Measurements from ENCODE around the gene HCAR2.
"Not testable (repeated sequence)": the region's sequence is repeated elsewhere in the genome, so short reads cannot be mapped to it uniquely, and the experiment has no call there.

The HCAR2 gene

DNA sequence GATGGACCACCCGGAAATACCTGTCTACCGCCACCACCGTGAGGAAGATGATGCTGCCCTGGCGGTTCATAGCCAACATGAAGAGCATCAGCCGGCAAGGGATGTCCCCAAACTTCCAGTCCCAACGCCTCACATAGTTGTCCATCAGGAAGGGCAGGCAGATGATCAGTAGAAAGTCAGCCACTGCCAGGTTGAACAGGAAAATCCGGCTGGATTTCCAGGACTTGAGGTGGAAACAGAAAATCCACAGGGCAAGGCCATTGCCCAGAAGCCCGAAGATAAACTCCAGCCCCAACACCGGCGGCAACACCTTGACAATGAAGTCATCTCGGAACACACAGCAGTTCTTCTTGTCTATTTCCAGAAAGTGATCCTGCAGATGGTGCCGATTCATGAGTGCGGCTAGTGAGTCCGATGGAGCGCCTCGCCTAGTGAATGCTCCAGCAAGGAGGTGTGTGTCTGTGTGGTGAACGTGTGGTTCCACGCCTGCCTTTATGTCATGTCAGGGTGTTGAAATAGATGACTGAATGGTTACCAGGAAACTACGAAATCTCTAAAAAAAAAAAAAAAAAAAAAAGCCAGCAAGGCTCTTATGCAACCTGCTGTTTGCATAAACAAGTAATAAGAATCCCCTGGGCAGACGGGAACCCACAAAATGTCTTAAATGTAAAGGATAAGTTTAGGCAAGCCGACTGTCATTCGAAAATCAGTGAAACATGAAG is at the start of gene HCAR2:
HCAR2 (minus strand) TSS at position 468 of the 722 bp plus-strand sequence; CDS start at position 394, 74 bp downstream.
- not testable (repeated sequence) for DNase-seq

DNA sequence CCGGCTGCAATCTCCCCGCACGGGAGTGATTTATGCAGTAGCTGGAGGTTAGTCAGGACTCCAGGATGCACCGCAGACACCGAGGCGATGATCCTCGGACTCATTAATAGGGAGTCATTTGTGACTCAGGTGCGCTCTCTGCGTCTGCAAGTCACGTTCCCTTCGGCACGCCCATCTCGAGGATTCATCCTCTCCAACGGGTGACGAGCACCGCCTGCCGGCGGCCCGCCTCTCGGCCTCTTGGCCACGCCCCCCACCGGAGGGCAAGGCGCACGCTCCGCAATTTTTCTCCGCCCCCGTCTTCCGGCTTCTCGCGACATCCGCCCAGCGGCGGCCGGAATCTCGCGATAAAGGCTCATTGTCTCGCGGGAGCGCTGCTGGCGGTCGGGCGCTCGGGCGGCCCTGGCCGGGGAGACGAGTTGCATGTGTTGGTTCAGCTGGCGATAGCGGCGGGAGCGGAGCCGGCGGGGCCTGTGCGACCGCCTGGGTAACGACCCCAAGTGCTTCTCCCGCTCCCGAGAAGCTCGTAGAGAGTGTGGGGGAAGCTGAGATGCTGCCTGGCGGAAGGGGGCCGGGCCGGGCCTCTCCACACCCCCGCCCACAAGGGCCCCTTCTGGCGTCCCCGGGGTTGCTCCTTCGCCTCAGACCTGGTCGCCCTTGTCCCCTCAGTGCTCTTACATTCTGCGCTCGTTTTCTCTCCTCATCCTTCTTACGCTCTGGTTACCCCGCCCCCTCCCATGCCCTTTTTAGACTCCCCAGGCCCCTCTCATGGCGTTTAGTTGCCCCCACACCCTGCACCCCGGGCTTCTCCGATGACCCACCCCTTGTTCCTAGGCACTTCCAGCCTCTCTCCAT is 49.5 kb upstream of the HCAR2 start, which contains the start of gene DENR:
DENR (plus strand) TSS at position 361 of the 855 bp plus-strand sequence. CDS start 878 bp downstream, outside the sequence.
- peak; percentile 98 for DNase-seq

DNA sequence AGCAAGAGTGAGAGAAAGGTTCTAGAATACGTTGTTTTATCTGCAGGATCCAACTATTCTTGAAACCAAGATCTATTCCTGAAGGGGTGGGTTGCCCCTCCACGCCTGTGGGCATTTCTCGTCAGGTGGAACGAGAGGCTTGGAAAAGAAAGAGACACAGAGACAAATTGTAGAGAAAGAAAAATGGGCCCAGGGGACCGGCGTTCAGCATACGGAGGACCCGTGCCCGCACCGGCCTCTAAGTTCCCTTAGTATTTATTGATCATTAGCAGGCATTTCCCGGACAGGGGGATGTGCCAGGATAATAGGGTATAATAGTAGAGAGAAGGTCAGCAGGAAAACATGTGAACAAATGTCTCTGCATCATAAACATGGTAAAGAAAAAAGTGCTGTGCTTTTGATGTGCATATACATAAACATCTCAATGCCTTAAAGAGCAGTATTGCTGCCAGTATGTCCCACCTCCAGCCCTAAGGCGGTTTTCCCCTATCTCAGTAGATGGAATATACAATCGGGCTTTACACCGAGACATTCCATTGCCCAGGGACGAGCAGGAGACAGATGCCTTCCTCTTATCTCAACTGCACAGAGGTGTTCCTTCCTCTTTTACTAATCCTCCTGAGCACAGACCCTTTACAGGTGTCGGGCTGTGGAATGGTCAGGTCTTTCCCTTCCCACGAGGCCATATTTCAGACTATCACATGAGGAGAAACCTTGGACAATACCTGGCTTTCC is 47.8 kb upstream of the HCAR2 start:
- not testable (repeated sequence) for DNase-seq

DNA sequence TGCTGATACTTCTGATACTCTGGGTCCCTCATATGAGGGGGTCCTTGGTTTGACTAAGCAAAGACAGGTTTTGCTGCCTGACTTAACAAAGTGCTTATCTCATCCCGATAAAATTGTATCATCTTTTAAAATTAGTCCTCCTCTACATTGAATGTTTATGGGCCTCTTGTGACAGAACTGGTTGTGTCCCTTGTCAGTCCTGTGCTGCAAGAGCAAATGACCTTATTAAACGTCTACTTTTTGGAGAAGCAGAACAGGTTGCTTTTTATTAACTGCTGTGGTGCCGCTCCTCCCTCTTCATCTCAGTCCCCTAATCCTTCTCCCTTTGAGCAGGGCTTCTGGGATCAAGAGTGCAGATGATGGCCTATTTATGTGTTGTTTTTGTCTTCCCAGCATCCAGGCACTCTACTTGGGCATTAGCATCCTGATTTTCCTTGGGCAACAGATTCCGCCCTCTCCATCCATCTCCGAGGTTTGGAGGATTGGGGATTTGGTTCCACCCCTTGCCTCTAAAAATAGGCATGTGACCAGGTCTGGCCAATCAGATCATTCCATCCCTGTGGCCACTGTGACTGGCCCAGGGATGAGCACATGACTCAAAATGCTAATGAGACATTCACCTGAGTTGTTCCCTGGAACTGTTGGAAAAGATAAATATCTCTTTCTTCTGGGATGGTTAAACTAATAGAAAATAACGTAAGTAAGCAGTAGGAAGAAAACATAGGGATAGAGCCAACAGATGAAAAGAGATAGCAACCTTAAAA is 46.6 kb upstream of the HCAR2 start:
- no peak for DNase-seq

GRCh38 chr12:122747224-122748135 is 44.3 kb upstream of the HCAR2 start:
- DNase-seq, result no peak

GRCh38 chr12:122743895-122744525 is 40.9 kb upstream of the HCAR2 start:
- DNase-seq, result no peak

- DNase-seq, result no peak
Measured at GRCh38 chr12:122740351-122740750, 37.2 kb upstream of the HCAR2 start.

GRCh38 chr12:122738571-122738970 is 35.4 kb upstream of the HCAR2 start:
- no peak for DNase-seq

DNA sequence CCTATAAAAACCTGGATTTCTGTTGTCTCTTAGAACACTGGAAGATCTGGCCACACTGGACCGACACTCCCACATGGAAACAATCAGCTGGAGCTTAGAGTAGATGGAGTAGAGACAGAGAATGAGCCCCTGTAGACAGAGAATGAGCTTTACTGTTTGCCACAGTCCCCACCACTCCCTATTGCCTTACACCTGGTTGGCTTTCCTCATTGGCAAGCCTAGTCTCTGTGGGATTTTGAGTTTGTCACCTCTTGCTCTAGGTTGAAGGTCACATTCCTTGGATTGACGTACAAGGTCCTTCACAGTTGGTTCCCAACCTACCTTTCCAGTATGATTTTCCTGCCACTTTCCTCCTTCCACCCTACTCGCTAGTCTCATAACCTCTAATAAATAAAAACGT is 29.5 kb upstream of the HCAR2 start:
- no peak for DNase-seq

DNA sequence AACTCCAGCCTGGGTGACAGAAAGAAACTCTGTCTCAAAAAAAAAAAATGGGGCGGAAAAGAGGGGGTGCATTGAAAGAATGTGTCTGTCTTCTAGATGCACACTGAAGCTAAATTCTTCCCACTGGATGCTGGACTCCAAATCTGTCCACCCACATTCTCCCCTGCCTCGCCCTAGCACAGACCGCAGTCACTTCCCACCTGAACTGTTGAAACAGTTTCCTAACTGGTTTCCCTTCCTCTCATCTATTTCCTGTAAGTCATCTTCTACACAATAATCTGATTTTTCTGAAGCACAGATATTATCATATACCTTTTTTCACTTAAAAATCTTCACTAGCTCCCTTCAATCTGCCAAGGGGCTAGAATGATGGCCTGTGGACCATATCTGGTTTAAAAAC is 29.0 kb upstream of the HCAR2 start:
- DNase-seq, result no peak

- peak; percentile 70 for DNase-seq
Measured at GRCh38 chr12:122730215-122731014, 27.3 kb upstream of the HCAR2 start, which contains the start of gene HCAR1. TSS of gene HCAR1 (minus strand) at chr12:122730844. CDS start at chr12:122730339, 505 bp downstream.

DNA sequence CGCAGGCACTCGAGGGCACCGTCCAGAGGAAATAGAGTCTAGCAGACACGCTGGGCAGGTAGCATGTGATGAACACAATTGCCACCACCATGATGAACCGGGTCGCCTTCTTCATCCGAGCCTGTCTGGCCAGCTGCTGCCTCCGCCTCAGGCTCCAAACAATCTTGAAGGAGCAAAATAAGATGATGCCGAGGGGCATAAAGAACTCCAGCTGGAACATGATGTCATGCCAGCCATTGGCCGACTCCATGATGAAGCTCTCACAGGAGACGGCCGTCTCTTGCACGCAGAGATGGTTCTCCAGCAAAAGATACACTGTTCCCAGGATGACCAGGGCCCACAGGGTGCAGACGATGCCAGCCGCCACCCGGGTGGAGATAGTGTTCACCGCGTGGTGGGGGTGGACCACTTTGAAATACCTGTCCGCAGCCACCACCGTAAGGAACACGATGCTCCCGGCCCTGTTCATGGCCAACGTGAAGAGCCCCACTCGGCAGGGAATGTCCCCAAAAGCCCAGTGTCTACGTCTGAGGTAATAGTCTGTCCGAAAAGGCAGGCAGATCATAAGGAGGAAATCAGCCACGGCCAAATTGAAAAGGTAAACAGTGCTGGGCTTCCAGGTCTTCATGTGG is 26.5 kb upstream of the HCAR2 start:
- no peak for DNase-seq

DNA sequence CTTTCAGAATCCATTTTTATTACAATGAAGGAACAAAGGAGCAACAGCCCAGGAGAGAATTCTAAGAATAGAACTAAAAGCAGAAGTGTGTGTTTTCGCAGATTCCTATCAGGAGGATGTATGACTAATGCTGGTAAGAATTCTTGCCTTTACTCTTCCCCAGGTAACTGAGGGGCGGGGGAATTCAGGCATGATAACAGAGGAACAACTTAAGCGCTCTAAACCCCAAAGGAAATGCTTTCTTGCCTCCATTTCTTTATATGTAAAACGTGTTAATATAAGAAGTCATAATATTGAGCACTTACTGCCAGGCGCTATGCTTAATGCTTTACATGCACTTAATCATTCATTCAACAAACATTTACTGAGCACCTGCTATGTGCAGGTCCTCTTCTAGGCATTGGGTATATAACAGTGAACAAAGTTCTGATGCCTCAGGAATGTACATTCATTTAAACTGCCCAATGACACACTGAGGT is 23.0 kb upstream of the HCAR2 start:
- DNase-seq, result no peak

GRCh38 chr12:122725452-122726079 is 22.4 kb upstream of the HCAR2 start:
- no peak for DNase-seq

DNA sequence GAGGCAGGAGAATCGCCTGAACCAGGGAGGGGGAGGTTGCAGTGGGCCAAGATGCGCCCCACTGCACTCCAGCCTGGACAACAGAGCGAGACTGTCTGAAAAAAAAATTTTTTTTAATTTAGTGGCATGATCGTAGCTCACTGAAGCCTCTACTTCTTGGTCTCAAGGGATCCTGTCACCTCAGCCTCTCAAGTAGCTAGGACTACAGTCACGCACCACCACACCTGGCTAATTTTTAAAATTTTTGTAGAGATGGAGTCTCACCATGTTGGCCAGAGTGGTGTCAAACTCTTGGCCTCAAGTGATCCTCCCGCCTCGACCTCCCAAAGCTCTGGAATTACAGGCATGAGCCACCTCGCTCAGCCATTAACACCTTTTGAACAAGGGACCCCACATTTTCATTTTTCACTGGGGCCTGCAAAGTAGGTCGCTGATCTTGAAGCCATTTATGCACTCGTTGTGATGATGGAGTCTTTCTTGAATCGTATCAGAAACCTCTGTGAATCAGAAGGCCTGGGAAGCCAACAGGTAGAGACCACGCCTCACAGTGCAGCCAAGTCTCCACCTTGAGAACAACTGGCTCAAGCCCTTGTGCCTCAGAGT is 21.6 kb upstream of the HCAR2 start:
- no peak for DNase-seq

DNA sequence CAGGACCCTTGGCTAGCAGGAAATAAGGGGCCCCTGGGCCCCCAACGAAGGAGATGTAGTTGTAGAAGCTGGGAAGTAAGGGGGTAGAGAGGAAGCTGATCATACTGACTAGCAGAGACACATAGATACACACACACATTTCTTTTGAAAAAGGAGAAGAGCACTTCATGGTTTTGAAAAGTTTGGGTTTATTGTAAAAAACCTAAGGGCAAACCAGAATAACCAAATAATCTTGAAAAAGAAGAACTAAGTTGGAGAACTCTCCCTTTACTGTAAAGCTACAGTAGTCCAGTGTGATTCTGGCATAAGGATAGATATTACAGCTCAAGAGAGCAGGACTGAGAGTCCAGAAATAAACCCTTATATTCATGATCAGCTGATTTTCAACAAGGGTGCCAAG is 19.2 kb upstream of the HCAR2 start:
- DNase-seq, result no peak

DNA sequence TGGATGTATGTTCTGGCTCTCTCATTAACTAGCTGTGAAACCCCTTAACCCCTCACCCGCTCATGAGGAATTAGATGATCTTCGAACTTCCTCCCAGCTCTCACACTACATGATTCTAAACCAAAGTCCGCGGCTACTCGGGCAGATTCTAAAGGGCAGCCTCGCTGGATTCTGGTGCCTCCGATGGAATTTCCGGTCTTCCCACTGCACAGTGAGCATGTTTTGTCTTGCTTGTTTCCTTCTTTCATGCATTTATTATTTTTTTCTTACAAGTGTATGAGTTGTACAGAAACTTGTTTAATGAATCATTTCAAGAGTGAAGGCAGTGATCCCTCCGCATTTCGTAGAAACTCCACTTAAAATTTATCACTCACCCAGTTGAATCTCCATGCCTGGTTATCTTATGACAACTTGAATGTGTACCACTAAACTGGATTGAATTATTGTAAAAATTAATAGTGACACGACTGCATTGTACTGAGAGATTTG is 17.9 kb upstream of the HCAR2 start:
- DNase-seq, result no peak

- not testable (repeated sequence) for DNase-seq
Measured at GRCh38 chr12:122716658-122717057, 13.5 kb upstream of the HCAR2 start, which contains the start of gene HCAR3. TSS of gene HCAR3 (minus strand) at chr12:122716811. CDS start at chr12:122716737, 74 bp downstream.

Measured in NCI-H510A treated with DMSO at 0.1 percent for 48 hours (cell line).